HCT116 (cell line): ENCODE measurements around the gene INPP5F. TPM values are rescaled to one million over a fixed set of nuclear protein-coding genes. Genes with fewer than 3 reads are reported as not detected.

ENCODE experiments used
- ATAC-seq: fragments of 200-7000 bp; cut with Tn5 transposase; 2 replicates; pipeline ENCODE4 v1.9.1; 2020; ENCODE audit warnings: mild to moderate bottlenecking, moderate library complexity
- BruUV-seq: library from RNA; stranded (reverse); fragments of 400-500 nt; replicated peaks from 2 replicates; lab custom pipeline; 2021; lab: Mats Ljungman, UMichigan
- CTCF ChIA-PET: fragments of 300-600 bp; sonication (Branson Sonifier 250); formaldehyde crosslinking; loops from one replicate; lab custom pipeline; 2021; ENCODE audit warnings: antibody characterized with exemption; lab: Charles Lee
- POLR2A ChIA-PET: fragments of 300-600, 350-600 bp; sonication (Branson Sonifier 250); formaldehyde crosslinking; loops from one replicate; lab custom pipeline; 2021; ENCODE audit warnings: antibody characterized with exemption; lab: Charles Lee
- RAD21 ChIA-PET, 2 experiments: fragments of 300-600 bp; sonication (Branson Sonifier 250); formaldehyde crosslinking; loops; one replicate each; lab custom pipeline; 2023; ENCODE audit warnings: low total read pairs in 2 of 2; ENCODE audit not compliant: uncharacterized antibody in 2 of 2, unreplicated experiment in 2 of 2, low non-redundant PET in 1 of 2; lab: Charles Lee
- DNase-seq: peaks from one replicate; pipeline ENCODE4 v3.0.0-alpha.2; 2010; ENCODE audit warnings: low read depth, low spot score
- H2AFZ ChIP-seq: fragments of 200-600 bp; shearing (Covaris generic), sonication (generic); 2 replicates; pipeline ENCODE4 v1.6.1; 2017; ENCODE audit warnings: low read depth, mixed run types, mixed read lengths, antibody characterized with exemption, low read length; ENCODE audit not compliant: poor library complexity, severe bottlenecking
- H3K27ac ChIP-seq: 2 replicates; pipeline ENCODE4 v1.5.1; 2012; ENCODE audit warnings: low read depth, low read length
- H3K27me3 ChIP-seq: fragments of 200-600 bp; sonication (generic); 2 replicates; pipeline ENCODE4 v1.6.1; 2016; ENCODE audit warnings: mixed run types, low read length, mixed read lengths; ENCODE audit not compliant: insufficient read depth
- H3K36me3 ChIP-seq, 2 experiments: fragments of 200-500 bp in 1 of 2; fragments of 200-600 bp in 1 of 2; sonication (Bioruptor generic) in 1 of 2; sonication (generic) in 1 of 2; 2 replicates each; pipeline versions ENCODE4 v1.5.1 to v1.6.1; 2014 to 2016; ENCODE audit warnings: low read length in 2 of 2, inconsistent platforms in 1 of 2, mixed read lengths in 1 of 2, mixed run types in 1 of 2; ENCODE audit not compliant: insufficient read depth in 2 of 2, control insufficient read depth in 1 of 2
- H3K4me1 ChIP-seq, 2 experiments: fragments of 200-600 bp in 1 of 2; sonication (generic) in 1 of 2; 2 replicates each; pipeline versions ENCODE4 v1.5.1 to v1.6.1; 2012 to 2017; ENCODE audit warnings: low read length in 2 of 2, inconsistent platforms in 1 of 2, mild to moderate bottlenecking in 1 of 2, mixed read lengths in 1 of 2, mixed run types in 1 of 2, moderate library complexity in 1 of 2; ENCODE audit not compliant: insufficient read depth in 2 of 2, control insufficient read depth in 1 of 2
- H3K4me2 ChIP-seq: fragments of 200-600 bp; sonication (generic); 2 replicates; pipeline ENCODE4 v1.6.1; 2017; ENCODE audit warnings: mixed run types, low read length, mixed read lengths
- H3K4me3 ChIP-seq, 2 experiments: fragments of 200-600 bp in 1 of 2; sonication (generic) in 1 of 2; replicated peaks in 1 of 2; 2 replicates each; pipeline ENCODE4 v1.5.1; 2011 to 2016; ENCODE audit warnings: low read length in 2 of 2, control low read depth in 1 of 2, low read depth in 1 of 2, mild to moderate bottlenecking in 1 of 2, mixed read lengths in 1 of 2, mixed run types in 1 of 2
- H3K79me2 ChIP-seq: fragments of 200-600 bp; sonication (generic); 2 replicates; pipeline ENCODE4 v1.6.1; 2017; ENCODE audit warnings: mild to moderate bottlenecking, mixed run types, low read length, moderate library complexity, mixed read lengths; ENCODE audit not compliant: insufficient read depth
- H3K9ac ChIP-seq: fragments of 200-600 bp; sonication (generic); 2 replicates; pipeline ENCODE4 v1.6.1; 2016; ENCODE audit warnings: low read length, mixed read lengths
- H3K9me2 ChIP-seq: fragments of 200-600 bp; sonication (generic), shearing (Covaris generic); 2 replicates; pipeline ENCODE4 v1.6.1; 2017; ENCODE audit warnings: mixed run types, mild to moderate bottlenecking, moderate library complexity; ENCODE audit not compliant: insufficient read depth
- H3K9me3 ChIP-seq, 2 experiments: fragments of 200-500 bp in 1 of 2; fragments of 200-600 bp in 1 of 2; sonication (Bioruptor generic) in 1 of 2; sonication (generic) in 1 of 2; 2 replicates each; pipeline ENCODE4 v1.6.1; 2014 to 2017; ENCODE audit warnings: low read length in 2 of 2, mixed read lengths in 2 of 2, inconsistent platforms in 1 of 2, low read depth in 1 of 2, mild to moderate bottlenecking in 1 of 2, mixed run types in 1 of 2, moderate library complexity in 1 of 2; ENCODE audit not compliant: control insufficient read depth in 1 of 2, insufficient read depth in 1 of 2
- H4K20me1 ChIP-seq: fragments of 200-600 bp; sonication (generic), shearing (Covaris generic); 2 replicates; pipeline ENCODE4 v1.6.1; 2017; ENCODE audit warnings: mixed run types, mild to moderate bottlenecking, moderate library complexity; ENCODE audit not compliant: insufficient read depth
- CBX3 ChIP-seq: IDR thresholded peaks from 2 replicates; pipeline ENCODE4 v1.6.1; 2012; ENCODE audit warnings: low read depth
- CEBPB ChIP-seq: IDR thresholded peaks from 2 replicates; pipeline ENCODE4 v1.6.1; 2012; ENCODE audit warnings: low read depth
- JUND ChIP-seq: IDR thresholded peaks from 2 replicates; pipeline ENCODE4 v1.6.1; 2012
- POLR2A ChIP-seq: IDR thresholded peaks from 2 replicates; pipeline ENCODE4 v1.7.0; 2011; ENCODE audit warnings: borderline replicate concordance; ENCODE audit not compliant: insufficient read depth, insufficient read length; ENCODE audit errors: extremely low read depth
- POLR2AphosphoS5 ChIP-seq: IDR thresholded peaks from 2 replicates; pipeline ENCODE4 v1.6.1; 2011; ENCODE audit warnings: mild to moderate bottlenecking, low read depth, low read length, moderate library complexity
- RAD21 ChIP-seq: IDR thresholded peaks from 2 replicates; pipeline ENCODE4 v1.6.1; 2012; ENCODE audit warnings: low read depth, mild to moderate bottlenecking
- SIN3A ChIP-seq: IDR thresholded peaks from 2 replicates; pipeline ENCODE4 v1.6.1; 2012; ENCODE audit warnings: low read depth
- SP1 ChIP-seq: IDR thresholded peaks from 2 replicates; pipeline ENCODE4 v1.6.1; 2012; ENCODE audit warnings: low read depth
- SRF ChIP-seq: IDR thresholded peaks from 2 replicates; pipeline ENCODE4 v1.6.1; 2012; ENCODE audit warnings: low read depth
- TCF7L2 ChIP-seq: IDR thresholded peaks from 2 replicates; pipeline ENCODE4 v1.7.0; 2011; ENCODE audit warnings: borderline replicate concordance, inconsistent platforms; ENCODE audit not compliant: insufficient read depth, insufficient read length; ENCODE audit errors: extremely low read depth
- YY1 ChIP-seq: IDR thresholded peaks from 2 replicates; pipeline ENCODE4 v1.6.1; 2011; ENCODE audit warnings: low read length, low read depth, moderate library complexity, mild to moderate bottlenecking; ENCODE audit not compliant: insufficient replicate concordance; ENCODE audit errors: extremely low read depth
- ZFX ChIP-seq: fragments of 450-650 bp; IDR thresholded peaks from 2 replicates; pipeline ENCODE4 v1.6.1; 2017
- ZNF274 ChIP-seq: fragments of 200-500 bp; sonication (Bioruptor generic); IDR thresholded peaks from 2 replicates; pipeline ENCODE4 v1.6.1; 2014; ENCODE audit warnings: mild to moderate bottlenecking, low read depth, low read length, inconsistent platforms
- intact Hi-C: fragments of 100-400 bp; cut with micrococcal nuclease; formaldehyde crosslinking; loops from 2 replicates; pipeline ENCODE4 v1.10.0; 2022
- total RNA-seq: library from RNA; stranded (reverse); gene quantifications from one replicate; pipeline ENCODE4 v1.2.1, GENCODE V29; 2021; ENCODE audit not compliant: unreplicated experiment
- TF ChIP-seq, protein P1 (sequence below): IDR thresholded peaks from 2 replicates; pipeline ENCODE4 v1.6.1; 2012
- TF ChIP-seq, protein P2 (sequence below): IDR thresholded peaks from 2 replicates; pipeline ENCODE4 v1.6.1; 2011; ENCODE audit warnings: mild to moderate bottlenecking, low read length, moderate library complexity; ENCODE audit not compliant: insufficient replicate concordance; ENCODE audit errors: extremely low read depth
- TF ChIP-seq, protein P3 (sequence below): IDR thresholded peaks from 2 replicates; pipeline ENCODE4 v1.6.1; 2012; ENCODE audit warnings: low read depth
- TF ChIP-seq, protein P4 (sequence below), 3 experiments: fragments of 200-600 bp in 1 of 3; sonication (generic) in 1 of 3; IDR thresholded peaks in 2 of 3; conservative IDR thresholded peaks in 1 of 3; 2 replicates each; pipeline ENCODE4 v1.5.1; 2012 to 2017; ENCODE audit warnings: low read depth in 2 of 3, low read length in 2 of 3, antibody characterized with exemption in 1 of 3, borderline replicate concordance in 1 of 3, control low read depth in 1 of 3, mild to moderate bottlenecking in 1 of 3, mixed read lengths in 1 of 3, mixed run types in 1 of 3, moderate library complexity in 1 of 3; ENCODE audit not compliant: insufficient read depth in 1 of 3

The INPP5F gene
- total RNA-seq, 1 experiment from 2014 or later, result 21.6 TPM

DNA sequence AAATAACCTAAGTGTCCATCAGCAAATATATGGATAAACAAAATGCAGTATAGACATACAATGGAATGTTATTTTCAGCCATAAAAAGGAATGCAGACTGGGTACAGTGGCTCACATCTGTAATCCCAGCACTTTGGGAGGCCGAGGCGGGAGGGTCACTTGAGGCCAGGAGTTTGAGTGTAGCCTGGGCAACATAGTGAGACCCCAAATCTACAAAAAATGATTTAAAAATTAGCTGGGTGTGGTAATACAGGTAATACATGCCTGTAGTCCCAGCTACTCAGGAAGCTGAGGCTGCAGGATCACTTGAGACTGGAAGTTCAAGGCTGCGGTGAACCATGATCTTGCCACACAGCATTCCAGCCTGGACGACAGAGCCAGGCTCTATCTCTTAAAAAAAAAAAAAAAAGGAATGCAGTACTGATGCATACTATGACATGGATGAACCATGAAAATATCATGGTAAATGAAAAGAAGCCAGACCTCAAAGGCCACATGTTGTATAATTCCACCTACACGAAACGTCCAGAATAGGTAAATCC is 139.9 kb downstream of the INPP5F start (continued):
- TF ChIP-seq, protein P1, sequence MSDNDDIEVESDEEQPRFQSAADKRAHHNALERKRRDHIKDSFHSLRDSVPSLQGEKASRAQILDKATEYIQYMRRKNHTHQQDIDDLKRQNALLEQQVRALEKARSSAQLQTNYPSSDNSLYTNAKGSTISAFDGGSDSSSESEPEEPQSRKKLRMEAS, result no peak
- TF ChIP-seq CEBPB (no peak), ZFX (no peak), TCF7L2 (no peak), POLR2AphosphoS5 (no peak), CBX3 (no peak), SIN3A (no peak)
- TF ChIP-seq, protein P2, sequence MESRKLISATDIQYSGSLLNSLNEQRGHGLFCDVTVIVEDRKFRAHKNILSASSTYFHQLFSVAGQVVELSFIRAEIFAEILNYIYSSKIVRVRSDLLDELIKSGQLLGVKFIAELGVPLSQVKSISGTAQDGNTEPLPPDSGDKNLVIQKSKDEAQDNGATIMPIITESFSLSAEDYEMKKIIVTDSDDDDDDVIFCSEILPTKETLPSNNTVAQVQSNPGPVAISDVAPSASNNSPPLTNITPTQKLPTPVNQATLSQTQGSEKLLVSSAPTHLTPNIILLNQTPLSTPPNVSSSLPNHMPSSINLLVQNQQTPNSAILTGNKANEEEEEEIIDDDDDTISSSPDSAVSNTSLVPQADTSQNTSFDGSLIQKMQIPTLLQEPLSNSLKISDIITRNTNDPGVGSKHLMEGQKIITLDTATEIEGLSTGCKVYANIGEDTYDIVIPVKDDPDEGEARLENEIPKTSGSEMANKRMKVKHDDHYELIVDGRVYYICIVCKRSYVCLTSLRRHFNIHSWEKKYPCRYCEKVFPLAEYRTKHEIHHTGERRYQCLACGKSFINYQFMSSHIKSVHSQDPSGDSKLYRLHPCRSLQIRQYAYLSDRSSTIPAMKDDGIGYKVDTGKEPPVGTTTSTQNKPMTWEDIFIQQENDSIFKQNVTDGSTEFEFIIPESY, result no peak
- TF ChIP-seq, all 23 proteins: peak for 0

DNA sequence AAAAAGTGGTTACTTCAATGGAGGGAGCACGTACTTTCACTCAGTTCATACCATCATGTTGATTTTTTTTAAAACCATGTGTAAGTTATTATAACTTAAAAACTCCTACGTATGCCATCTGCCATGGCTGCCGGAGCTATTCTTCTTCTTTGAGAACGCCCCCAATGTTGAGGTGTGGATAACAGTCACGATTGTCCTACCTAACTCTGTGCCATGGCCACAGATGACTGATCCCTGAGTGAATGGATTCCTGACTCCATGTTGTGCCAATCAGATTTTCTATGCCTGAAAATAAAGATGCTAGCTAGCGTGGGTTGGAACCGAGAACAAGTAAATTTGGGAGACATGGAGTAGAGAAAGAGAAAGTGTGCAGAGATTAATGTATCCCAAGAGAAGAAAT is 141.5 kb downstream of the INPP5F start:
- Histone ChIP-seq H3K4me3 (no peak overlapping the region), H3K27me3 (no peaks in the 10 kb centered on the region), H3K79me2 (peaks cover 100% of the 10 kb centered on the region), H3K4me1 (peaks cover 6 to 13% of the 10 kb centered on the region in 2 experiments), H3K36me3 (no peaks in the 10 kb centered on the region), H2AFZ (no peak overlapping the region), H3K9me3 (no peaks in the 10 kb centered on the region), H3K4me2 (no peak overlapping the region), H4K20me1 (peaks cover 70% of the 10 kb centered on the region; the same call in 1 of the 2 replicates), H3K9me2 (no peaks in the 10 kb centered on the region), H3K27ac (no peak overlapping the region), H3K9ac (no peak overlapping the region)
- no TSS peak for BruUV-seq
- CTCF ChIA-PET, result interaction anchor here (1.1 kb wide), 2 partner anchors 8 to 259 kb away, joined by 3 to 11 read pairs; no protein-coding TSS in a partner anchor
- RAD21 ChIA-PET, result no interaction called here
- ATAC-seq (no peak), DNase-seq (no peak)
- intact Hi-C loops, result no loop called here
- POLR2A ChIA-PET, result interaction anchor here (0.7 kb wide), 1 partner anchor 14 kb away, joined by 4 read pairs; no protein-coding TSS in a partner anchor
- TF ChIP-seq, protein P1, result no peak
- TF ChIP-seq SIN3A (no peak), SRF (no peak), RAD21 (no peak), CBX3 (no peak), ZFX (no peak), YY1 (no peak), JUND (no peak), POLR2AphosphoS5 (no peak), ZNF274 (no peak), SP1 (no peak), POLR2A (no peak)
- TF ChIP-seq, protein P3, sequence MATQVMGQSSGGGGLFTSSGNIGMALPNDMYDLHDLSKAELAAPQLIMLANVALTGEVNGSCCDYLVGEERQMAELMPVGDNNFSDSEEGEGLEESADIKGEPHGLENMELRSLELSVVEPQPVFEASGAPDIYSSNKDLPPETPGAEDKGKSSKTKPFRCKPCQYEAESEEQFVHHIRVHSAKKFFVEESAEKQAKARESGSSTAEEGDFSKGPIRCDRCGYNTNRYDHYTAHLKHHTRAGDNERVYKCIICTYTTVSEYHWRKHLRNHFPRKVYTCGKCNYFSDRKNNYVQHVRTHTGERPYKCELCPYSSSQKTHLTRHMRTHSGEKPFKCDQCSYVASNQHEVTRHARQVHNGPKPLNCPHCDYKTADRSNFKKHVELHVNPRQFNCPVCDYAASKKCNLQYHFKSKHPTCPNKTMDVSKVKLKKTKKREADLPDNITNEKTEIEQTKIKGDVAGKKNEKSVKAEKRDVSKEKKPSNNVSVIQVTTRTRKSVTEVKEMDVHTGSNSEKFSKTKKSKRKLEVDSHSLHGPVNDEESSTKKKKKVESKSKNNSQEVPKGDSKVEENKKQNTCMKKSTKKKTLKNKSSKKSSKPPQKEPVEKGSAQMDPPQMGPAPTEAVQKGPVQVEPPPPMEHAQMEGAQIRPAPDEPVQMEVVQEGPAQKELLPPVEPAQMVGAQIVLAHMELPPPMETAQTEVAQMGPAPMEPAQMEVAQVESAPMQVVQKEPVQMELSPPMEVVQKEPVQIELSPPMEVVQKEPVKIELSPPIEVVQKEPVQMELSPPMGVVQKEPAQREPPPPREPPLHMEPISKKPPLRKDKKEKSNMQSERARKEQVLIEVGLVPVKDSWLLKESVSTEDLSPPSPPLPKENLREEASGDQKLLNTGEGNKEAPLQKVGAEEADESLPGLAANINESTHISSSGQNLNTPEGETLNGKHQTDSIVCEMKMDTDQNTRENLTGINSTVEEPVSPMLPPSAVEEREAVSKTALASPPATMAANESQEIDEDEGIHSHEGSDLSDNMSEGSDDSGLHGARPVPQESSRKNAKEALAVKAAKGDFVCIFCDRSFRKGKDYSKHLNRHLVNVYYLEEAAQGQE, result no peak
- TF ChIP-seq, protein P4, sequence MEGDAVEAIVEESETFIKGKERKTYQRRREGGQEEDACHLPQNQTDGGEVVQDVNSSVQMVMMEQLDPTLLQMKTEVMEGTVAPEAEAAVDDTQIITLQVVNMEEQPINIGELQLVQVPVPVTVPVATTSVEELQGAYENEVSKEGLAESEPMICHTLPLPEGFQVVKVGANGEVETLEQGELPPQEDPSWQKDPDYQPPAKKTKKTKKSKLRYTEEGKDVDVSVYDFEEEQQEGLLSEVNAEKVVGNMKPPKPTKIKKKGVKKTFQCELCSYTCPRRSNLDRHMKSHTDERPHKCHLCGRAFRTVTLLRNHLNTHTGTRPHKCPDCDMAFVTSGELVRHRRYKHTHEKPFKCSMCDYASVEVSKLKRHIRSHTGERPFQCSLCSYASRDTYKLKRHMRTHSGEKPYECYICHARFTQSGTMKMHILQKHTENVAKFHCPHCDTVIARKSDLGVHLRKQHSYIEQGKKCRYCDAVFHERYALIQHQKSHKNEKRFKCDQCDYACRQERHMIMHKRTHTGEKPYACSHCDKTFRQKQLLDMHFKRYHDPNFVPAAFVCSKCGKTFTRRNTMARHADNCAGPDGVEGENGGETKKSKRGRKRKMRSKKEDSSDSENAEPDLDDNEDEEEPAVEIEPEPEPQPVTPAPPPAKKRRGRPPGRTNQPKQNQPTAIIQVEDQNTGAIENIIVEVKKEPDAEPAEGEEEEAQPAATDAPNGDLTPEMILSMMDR (IDR thresholded peaks at IDR 0.05 in 2 of 3, conservative IDR thresholded peaks at IDR 0.05 in 1 of 3; ENCODE audit: borderline replicate concordance in 1 of 3, insufficient read depth in 1 of 3, low read depth in 2 of 3, low read length in 2 of 3), result no peak
